Measurements from ENCODE around the gene LRPAP1.
"Not testable (repeated sequence)": the region's sequence is repeated elsewhere in the genome, so short reads cannot be mapped to it uniquely, and the experiment has no call there.

Gene LRPAP1

GRCh38 chr4:3531879-3532750, at the start of gene LRPAP1:
TSS of gene LRPAP1 (minus strand) at chr4:3532422. CDS start at chr4:3532412, 10 bp downstream.
- DNase-seq = peak; percentile 87

- DNase-seq = not testable (repeated sequence)
These were observed 49.3 kb upstream of the LRPAP1 start for GRCh38 chr4:3581334-3582090.

DNA sequence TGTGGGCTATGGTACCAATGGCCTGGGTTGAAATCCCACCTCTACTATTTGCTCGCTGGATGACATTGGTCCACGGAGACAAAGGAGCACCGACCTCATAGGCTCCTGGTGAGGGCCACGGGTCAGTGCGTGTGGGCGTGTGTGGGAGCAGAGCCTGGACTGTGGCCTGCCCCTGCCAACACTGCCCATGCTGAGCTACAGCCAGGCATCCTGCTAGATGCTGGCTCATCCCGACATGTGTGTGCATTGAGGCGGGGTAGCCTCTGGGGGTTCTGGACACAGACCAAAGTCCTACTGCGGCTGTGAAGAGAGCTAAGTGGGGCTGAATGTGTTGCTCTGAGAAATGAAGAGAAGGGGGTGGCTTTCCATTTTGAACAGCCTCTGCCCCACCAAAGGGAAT, 48.6 kb upstream of the LRPAP1 start:
- not testable (repeated sequence) for DNase-seq

GRCh38 chr4:3578527-3579144, 46.4 kb upstream of the LRPAP1 start:
- DNase-seq = not testable (repeated sequence)

DNA sequence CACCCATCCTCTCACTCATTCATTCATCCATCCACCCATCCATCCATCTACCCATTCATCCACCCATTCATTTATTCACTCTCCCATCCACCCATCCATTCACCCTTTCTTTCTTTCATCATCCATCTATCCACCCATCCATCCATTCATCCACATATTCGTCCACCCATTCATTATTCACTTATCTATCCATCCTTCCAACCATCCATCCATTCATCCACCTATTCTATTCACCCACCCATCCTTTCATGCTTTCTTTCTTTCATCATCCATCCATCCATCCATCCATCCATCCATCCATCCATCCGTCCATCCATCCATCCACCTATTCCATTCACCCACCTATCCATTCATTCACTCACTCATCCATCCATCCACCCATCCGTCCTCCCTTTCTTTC, 45.8 kb upstream of the LRPAP1 start:
- DNase-seq = not testable (repeated sequence)

GRCh38 chr4:3577208-3577892, 45.1 kb upstream of the LRPAP1 start:
- DNase-seq = not testable (repeated sequence)

DNA sequence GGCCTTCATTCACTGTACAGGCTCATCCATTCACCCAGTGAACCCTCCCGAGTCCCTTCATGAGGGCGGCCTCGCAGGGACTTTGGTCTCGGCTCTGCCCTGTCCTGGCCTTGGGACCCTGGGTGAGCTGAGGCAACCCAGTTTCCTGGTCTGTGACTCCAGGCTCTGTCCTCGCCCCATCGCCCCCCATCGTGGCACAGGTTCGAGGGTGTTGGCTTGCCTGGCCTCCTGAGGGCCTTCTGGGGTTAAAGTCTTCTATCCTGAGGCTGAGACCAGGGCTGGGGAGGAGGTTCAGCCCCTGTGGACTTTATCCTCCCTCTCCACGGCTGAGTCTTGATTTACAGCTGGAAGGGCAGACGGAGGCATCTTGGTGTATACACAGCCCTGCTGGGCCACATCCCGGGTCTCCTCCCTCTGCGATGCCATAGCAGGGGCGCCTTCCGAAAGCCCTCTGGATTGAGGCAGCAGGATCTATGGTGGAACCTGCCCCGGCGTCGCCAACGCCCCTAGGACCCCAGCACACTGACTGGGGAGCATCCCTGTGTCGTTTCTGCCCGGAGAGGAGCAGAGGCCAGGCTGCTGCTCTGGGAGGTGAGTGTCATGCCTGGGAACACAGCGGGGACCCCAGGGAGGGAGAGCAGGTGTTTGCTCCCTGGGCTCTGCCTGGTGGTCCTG, 44.4 kb upstream of the LRPAP1 start:
- not testable (repeated sequence) for DNase-seq

DNA sequence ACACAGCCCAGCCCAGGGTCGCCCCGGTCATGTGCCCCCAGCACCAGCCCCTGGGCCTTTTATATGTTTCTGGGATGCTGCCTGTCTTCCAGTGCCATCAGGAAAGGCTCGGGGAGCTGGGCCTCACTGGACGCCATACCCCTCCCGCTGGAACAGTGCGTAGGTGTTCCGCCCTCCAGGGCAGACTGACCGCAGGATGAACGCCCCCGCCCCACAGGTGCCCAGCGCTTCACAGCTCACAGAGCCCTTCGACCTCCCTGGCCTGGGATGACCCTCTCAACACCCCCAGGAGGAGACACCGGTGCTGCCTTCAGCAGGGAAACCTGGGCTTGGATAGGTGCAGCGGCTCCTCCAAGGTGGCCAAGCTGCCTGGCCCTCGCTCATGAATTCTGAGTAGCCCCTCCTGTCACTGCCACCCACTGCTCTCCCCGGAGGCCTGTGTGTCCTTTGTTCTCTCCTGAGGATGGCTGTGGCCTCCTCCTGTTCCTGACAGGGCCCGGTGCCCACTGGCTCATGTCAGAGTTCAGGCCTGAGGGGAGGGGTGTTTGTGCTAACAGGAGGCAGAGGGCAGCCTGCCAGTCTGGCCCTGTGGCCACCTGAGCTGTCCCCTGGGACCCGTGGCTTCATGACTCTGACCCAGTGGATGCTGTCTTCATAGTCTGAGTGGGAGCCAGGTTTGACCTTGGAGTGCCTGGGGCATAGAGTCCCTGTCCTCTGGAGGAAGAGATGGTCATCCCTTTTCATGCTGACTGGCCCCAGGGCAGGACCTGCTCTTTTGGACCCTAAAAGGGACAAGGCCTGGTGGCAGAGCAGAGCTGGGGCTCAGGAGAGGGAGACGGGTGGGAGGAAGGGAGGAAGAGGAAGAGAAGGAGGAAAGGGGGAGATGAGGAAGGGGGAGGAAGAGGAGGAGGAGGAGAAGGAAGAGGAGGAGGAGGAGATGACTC, 43.5 kb upstream of the LRPAP1 start:
- not testable (repeated sequence) for DNase-seq

- DNase-seq = not testable (repeated sequence)
These were observed 42.6 kb upstream of the LRPAP1 start for GRCh38 chr4:3574865-3575264.

DNA sequence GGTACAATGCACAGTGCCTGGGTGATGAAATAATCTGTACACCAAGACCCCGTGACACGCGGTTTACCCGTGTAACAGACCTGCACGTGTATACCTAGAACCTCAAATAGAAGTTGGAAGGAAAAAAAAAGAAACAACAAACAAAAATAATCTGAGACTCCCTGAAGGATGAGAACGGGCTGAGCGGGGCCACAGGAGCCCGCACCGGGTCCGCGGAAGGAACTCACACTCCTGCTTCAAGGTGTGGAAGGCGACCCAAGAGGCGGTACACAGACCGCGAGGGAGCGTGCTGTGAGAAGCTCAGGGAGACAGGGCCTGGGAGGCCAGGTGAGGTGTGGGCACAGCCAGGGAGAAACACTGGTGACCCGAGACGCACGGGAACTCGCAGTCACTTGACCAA, 42.1 kb upstream of the LRPAP1 start:
- DNase-seq = not testable (repeated sequence)

GRCh38 chr4:3573131-3573530, 40.9 kb upstream of the LRPAP1 start:
- no peak for DNase-seq

DNA sequence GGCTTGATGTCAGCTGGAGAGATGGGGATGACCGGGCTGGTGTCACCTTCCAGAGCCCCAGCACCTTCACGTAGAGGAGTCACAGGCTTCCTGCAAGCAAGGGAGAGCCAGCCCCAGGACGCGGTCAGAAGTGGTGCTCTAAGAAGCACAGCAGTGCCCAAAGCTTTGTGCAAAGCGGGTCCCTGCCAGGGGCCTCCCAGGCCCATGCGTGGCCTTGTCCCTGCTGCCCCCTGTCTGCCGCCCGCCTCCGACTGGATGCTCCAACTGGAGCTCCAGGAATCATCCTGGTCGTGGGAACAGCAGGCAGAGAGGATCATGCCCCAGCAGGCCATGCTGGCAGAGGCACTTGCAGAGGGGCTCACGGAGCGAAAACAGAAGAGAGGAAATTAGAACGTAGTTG, 40.1 kb upstream of the LRPAP1 start:
- DNase-seq = no peak

- DNase-seq = no peak
These were observed 39.7 kb upstream of the LRPAP1 start for GRCh38 chr4:3571921-3572320.

DNA sequence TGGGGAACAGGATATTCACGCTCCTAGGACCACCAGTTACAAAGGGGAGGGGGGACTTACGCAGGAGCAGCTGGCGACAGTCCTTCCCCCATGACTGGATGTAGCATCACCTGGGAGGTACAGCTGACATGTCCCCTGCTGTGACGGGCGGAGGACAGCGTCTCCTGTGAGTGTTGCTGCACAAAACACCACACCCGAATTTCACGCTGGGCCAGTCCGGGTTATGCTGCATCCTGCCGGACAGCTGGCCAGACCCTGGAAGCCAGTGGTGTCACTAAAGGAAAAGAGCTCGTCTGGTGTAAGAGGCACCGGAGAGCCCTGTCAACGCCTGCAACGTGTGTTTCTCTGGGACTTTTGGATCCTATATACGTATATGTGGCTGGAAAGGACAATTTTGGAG, 38.7 kb upstream of the LRPAP1 start:
- DNase-seq = not testable (repeated sequence)

- not testable (repeated sequence) for DNase-seq
These were observed 37.4 kb upstream of the LRPAP1 start for GRCh38 chr4:3569611-3570010.

DNA sequence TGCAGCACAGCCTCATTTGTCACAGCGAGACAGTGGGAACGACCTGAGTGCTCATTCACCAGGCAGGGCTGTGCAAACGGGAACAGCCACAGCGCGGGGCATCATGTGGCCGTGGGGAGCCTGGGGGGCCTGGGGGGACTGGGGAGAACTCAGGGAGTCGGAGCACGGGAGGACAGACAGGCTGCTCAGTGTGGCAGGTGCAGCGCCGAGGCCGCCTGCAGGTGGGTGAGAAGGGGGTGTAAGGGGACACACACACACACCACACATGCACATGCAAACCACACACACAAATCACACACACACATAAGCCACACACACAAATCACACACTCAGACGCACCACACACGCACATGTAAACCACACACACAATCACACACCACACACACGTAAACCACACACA, 34.5 kb upstream of the LRPAP1 start:
- not testable (repeated sequence) for DNase-seq

DNA sequence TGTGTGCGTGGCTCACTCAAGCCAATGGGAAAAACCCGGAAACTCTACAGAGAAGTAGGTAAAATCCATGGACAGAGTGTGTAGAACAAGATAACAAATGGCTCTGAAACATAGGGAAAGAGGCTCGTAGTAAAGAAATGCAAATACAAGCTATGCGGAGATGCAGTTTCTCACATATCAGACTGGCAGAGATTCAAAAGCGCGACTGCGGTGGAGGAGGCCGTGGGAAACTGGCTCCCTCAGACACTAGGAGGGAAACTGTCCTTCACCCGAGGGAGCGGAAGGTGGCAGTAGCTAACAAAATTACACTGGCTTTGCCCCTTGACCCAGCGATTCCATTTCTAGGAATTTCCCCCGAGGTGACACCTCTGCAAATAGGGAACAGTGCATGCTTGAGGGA, 34.1 kb upstream of the LRPAP1 start:
- not testable (repeated sequence) for DNase-seq

GRCh38 chr4:3564948-3565347, 32.7 kb upstream of the LRPAP1 start:
- not testable (repeated sequence) for DNase-seq

GRCh38 chr4:3563403-3563802, 31.2 kb upstream of the LRPAP1 start:
- no peak for DNase-seq

GRCh38 chr4:3562127-3562526, 29.9 kb upstream of the LRPAP1 start:
- not testable (repeated sequence) for DNase-seq

DNA sequence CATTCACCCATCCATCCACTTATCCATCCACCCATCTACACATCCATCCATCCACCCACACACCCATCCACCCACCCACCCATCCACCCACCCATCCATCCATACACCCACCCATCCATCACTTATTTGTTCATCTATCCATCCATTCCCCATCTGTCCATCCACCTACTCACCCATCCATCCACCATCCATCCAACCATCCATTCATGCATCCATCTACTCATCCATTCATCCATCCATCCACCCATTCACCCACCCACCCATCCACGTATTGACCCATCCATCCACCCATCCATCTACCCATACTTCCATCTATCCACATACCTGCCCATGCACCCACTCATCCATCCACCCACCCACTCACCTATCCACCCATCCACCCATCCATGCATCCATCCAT, 28.2 kb upstream of the LRPAP1 start:
- DNase-seq = not testable (repeated sequence)
